Left lung (tissue), 10 donors: ENCODE measurements around the gene FFAR1. TPM values are rescaled to one million over a fixed set of nuclear protein-coding genes. Genes with fewer than 3 reads are reported as not detected.
"Not testable (repeated sequence)": the region's sequence is repeated elsewhere in the genome, so short reads cannot be mapped to it uniquely, and the experiment has no call there.

Experiments
- ATAC-seq: fragments of 200-7000 bp; cut with Tn5 transposase; one replicate; pipeline ENCODE4 v1.9.1; 2020; ENCODE audit warnings: moderate library complexity
- DNase-seq, 4 donors: peaks; one replicate each; pipeline ENCODE4 v3.0.0-alpha.2; 2013 to 2020
- H3K27ac ChIP-seq, 2 donors: fragments of 200-600 bp; sonication (generic) in 1 of 2; one replicate each; pipeline versions ENCODE4 v1.5.0 to v1.8.0; 2020 to 2021
- H3K27me3 ChIP-seq, 2 donors: fragments of 200-600 bp; sonication (generic) in 1 of 2; one replicate each; pipeline versions ENCODE4 v1.5.0 to v1.8.0; 2020 to 2021
- H3K36me3 ChIP-seq, 2 donors: fragments of 200-600 bp; sonication (generic) in 1 of 2; one replicate each; pipeline versions ENCODE4 v1.5.0 to v1.8.0; 2020 to 2021
- H3K4me1 ChIP-seq, 2 donors: fragments of 200-600 bp; one replicate each; pipeline ENCODE4 v1.8.0; 2021
- H3K4me3 ChIP-seq, 2 donors: fragments of 200-600 bp; sonication (generic) in 1 of 2; one replicate each; pipeline versions ENCODE4 v1.5.0 to v1.8.0; 2020 to 2021; ENCODE audit warnings: mild to moderate bottlenecking in 1 of 2
- H3K9me3 ChIP-seq, 2 donors: fragments of 200-600 bp; sonication (generic) in 1 of 2; one replicate each; pipeline versions ENCODE4 v1.5.0 to v1.8.0; 2020 to 2021
- intact Hi-C, 2 donors: fragments of 100-400 bp; cut with DNase I; formaldehyde crosslinking; loops; one replicate each; pipeline versions ENCODE4 v1.11.2 to v1.14.2; 2022
- polyA plus RNA-seq, 6 donors: library from polyadenylated mRNA; unstranded; fragments of 120-200 nt; gene quantifications; one replicate each; pipeline ENCODE4 v1.2.1, GENCODE V29; 2013; ENCODE audit not compliant: insufficient read length in 6 of 6
- total RNA-seq, 2 donors: library from RNA; stranded (reverse); fragmentation: NEBNext Ultra II Directional; extraction: Animal tissue kit (Norgen Biotek cat#: 25700); gene quantifications; one replicate each; pipeline ENCODE4 v1.2.1, GENCODE V29; 2021
- TF ChIP-seq, protein P1 (sequence below), 2 donors: fragments of 200-600 bp; sonication (generic) in 1 of 2; IDR thresholded peaks; one replicate each; pipeline versions ENCODE4 v1.5.0 to v1.8.0; 2021; ENCODE audit warnings: antibody characterized with exemption in 2 of 2
- donor health status: DM: no; HTN: yes; CAD: no.
- donor health status: DM: no; HTN: no; CAD: no.

Gene FFAR1
- total and polyA plus RNA-seq, 8 donors, result 0.06 to 0.74 (median 0.28) TPM; not detected in 2

GRCh38 chr19:35368378-35368777 lies 20.7 kb downstream of the FFAR1 start:
- peaks cover 0 to 4% of the 10 kb centered on the region in 2 donors for H3K27me3 ChIP-seq
- H3K27ac ChIP-seq, result no peak overlapping the region
- no peak overlapping the region for H3K4me3 ChIP-seq
- ATAC-seq (no peak), DNase-seq (no peak)
- H3K9me3 ChIP-seq, result peaks cover 0 to 6% of the 10 kb centered on the region in 2 donors
- TF ChIP-seq, protein P1, sequence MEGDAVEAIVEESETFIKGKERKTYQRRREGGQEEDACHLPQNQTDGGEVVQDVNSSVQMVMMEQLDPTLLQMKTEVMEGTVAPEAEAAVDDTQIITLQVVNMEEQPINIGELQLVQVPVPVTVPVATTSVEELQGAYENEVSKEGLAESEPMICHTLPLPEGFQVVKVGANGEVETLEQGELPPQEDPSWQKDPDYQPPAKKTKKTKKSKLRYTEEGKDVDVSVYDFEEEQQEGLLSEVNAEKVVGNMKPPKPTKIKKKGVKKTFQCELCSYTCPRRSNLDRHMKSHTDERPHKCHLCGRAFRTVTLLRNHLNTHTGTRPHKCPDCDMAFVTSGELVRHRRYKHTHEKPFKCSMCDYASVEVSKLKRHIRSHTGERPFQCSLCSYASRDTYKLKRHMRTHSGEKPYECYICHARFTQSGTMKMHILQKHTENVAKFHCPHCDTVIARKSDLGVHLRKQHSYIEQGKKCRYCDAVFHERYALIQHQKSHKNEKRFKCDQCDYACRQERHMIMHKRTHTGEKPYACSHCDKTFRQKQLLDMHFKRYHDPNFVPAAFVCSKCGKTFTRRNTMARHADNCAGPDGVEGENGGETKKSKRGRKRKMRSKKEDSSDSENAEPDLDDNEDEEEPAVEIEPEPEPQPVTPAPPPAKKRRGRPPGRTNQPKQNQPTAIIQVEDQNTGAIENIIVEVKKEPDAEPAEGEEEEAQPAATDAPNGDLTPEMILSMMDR (IDR thresholded peaks at IDR 0.05), result no peak
- H3K36me3 ChIP-seq, result no peaks in the 10 kb centered on the region
- H3K4me1 ChIP-seq, result no peaks in the 10 kb centered on the region
- intact Hi-C loops, result no loop called here

DNA sequence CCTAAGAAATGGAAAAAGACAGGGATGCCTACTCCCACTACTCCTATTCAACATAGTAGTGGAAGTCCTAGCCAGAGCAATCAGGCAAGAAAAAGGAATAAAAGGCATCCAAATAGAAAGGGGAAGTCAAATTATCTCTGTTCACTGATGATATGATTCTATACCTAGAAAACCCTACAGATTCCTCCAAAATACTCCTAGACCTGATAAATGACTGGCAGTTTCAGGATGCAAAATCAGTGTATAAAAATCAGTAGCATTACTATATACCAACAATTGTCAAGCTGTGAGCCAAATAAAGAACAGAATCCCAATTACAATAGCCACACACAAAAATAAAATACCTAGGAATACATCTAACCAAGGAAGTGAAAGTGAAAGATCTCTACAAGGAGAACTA lies 21.8 kb downstream of the FFAR1 start:
- Histone ChIP-seq H3K4me1 (no peaks in the 10 kb centered on the region), H3K27ac (no peak overlapping the region), H3K4me3 (no peak overlapping the region), H3K36me3 (no peaks in the 10 kb centered on the region), H3K9me3 (peaks cover 0 to 6% of the 10 kb centered on the region in 2 donors), H3K27me3 (peaks cover 0 to 4% of the 10 kb centered on the region in 2 donors)
- ATAC-seq, result no peak
- DNase-seq, result no peak
- TF ChIP-seq, protein P1 (IDR thresholded peaks at IDR 0.05), result no peak
- intact Hi-C loops, result no loop called here

DNA sequence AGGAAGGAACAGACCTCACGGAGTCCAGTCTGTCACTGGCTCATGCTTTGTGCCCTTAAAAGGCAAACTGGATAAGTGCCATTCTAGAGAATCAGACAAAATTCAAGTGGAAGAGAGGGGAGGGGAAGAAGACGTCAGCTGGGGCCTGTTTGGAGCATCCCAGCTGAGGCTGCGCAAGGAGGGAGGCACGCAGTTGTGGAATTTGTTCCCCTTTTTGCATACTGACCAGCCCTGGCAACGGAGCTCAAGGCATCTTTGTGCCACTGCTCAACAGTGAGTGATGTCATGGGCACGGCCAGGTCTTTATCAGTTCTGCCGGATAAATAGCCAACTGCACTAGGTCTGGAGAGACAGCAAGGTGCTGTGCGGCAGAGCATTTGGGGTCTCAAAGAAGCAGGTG lies 23.0 kb downstream of the FFAR1 start, which contains the start of gene GPR42:
Gene GPR42, plus strand, starts transcription at position 347 of the 400 bp plus-strand sequence. CDS start 292 bp downstream, outside the sequence.
- ATAC-seq (no peak), DNase-seq (no peak)
- no peaks in the 10 kb centered on the region for H3K36me3 ChIP-seq
- no peak within 1 kb of the TSS for H3K27ac ChIP-seq
- H3K27me3 ChIP-seq, result peaks cover 0 to 4% of the 10 kb centered on the region in 2 donors
- no peaks in the 10 kb centered on the region for H3K4me1 ChIP-seq
- peaks cover 0 to 6% of the 10 kb centered on the region in 2 donors for H3K9me3 ChIP-seq
- no peak within 1 kb of the TSS for H3K4me3 ChIP-seq
- intact Hi-C loops, result no loop called here
- TF ChIP-seq, protein P1 (IDR thresholded peaks at IDR 0.05), result no peak

DNA sequence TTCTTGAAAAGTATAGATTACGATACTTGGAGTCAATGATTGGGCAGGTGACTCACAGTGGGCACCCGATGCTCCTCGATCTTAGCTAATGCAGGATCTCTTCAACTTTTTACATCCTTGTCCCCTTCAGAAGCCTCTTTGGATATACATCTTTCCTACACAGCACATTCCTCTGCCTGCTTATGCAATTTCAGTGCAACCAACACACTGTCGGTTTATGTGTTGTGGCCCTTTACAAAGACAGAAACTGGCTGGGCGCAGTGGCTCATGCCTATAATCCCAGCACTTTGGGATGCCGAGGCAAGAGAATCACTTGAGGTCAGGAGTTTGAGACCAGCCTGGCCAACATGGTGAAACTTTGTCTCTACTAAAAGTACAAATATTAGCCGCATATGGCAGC lies 25.8 kb downstream of the FFAR1 start:
- Histone ChIP-seq H3K27me3 (no peaks in the 10 kb centered on the region), H3K9me3 (peaks cover 0 to 6% of the 10 kb centered on the region in 2 donors), H3K4me1 (no peaks in the 10 kb centered on the region), H3K4me3 (no peak overlapping the region), H3K36me3 (no peaks in the 10 kb centered on the region), H3K27ac (no peak overlapping the region)
- TF ChIP-seq, protein P1 (IDR thresholded peaks at IDR 0.05), result no peak
- DNase-seq (no peak), ATAC-seq (no peak)
- intact Hi-C loops, result no loop called here

DNA sequence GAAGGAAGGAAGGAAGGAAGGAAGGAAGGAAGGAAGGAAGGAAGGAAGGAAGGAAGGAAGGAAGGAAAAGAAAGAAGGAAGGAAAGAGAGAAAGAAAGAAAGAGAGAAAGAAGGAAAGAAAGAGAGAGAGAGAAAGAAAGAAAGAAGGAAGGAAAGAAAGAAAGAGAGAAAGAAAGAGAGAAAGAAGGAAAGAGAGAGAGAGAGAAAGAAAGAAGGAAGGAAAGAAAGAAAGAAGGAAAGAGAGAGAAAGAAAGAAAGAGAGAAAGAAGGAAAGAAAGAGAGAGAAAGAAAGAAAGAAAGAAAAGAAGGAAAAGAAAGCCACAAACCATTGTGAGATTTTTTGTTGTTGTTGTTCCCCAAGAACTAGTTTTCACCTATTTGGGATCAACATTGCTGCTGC lies 26.3 kb downstream of the FFAR1 start:
- H3K36me3 ChIP-seq, H3K9me3 ChIP-seq, DNase-seq, intact Hi-C loops, H3K4me1 ChIP-seq, ATAC-seq, H3K27me3 ChIP-seq, H3K4me3 ChIP-seq, H3K27ac ChIP-seq: not testable (repeated sequence)
